ENCODE measurements around the gene TMEM186. TPM values are rescaled to one million over a fixed set of nuclear protein-coding genes. Genes with fewer than 3 reads are reported as not detected.
"Not testable (repeated sequence)": the region's sequence is repeated elsewhere in the genome, so short reads cannot be mapped to it uniquely, and the experiment has no call there.

Gene TMEM186
- total RNA-seq, 1 donor from 2014 or later, result 11.8 TPM

DNA sequence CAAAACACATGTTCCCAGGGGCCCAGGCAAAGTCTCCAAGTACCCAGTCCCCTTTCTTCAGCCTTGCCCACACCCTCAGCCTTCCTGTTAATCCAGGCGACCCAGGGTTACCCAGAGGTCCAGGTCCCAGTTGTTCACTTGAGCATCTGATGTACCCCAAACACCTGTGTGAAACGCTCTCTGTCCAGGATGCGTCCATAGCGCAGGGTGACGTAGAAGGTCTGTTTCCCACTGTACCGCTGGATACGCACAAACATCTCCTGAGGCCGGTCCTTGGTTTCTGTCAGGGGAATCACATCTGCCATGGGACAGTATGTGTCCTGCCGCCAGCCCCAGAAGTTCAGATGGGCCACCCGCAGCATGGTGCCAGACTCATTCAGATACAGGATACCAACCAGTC, 1.6 kb downstream of the TMEM186 start:
- TF ChIP-seq, protein P1, sequence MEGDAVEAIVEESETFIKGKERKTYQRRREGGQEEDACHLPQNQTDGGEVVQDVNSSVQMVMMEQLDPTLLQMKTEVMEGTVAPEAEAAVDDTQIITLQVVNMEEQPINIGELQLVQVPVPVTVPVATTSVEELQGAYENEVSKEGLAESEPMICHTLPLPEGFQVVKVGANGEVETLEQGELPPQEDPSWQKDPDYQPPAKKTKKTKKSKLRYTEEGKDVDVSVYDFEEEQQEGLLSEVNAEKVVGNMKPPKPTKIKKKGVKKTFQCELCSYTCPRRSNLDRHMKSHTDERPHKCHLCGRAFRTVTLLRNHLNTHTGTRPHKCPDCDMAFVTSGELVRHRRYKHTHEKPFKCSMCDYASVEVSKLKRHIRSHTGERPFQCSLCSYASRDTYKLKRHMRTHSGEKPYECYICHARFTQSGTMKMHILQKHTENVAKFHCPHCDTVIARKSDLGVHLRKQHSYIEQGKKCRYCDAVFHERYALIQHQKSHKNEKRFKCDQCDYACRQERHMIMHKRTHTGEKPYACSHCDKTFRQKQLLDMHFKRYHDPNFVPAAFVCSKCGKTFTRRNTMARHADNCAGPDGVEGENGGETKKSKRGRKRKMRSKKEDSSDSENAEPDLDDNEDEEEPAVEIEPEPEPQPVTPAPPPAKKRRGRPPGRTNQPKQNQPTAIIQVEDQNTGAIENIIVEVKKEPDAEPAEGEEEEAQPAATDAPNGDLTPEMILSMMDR (conservative IDR thresholded peaks at IDR 0.05), result no peak
- no peak for DNase-seq (ENCODE audit: low read depth, low spot score)
- peak overlapping the region; percentile 98 for H3K4me3 Mint-ChIP-seq
- no peaks in the 10 kb centered on the region for H3K27me3 Mint-ChIP-seq (ENCODE audit: low read depth)
- H3K27ac Mint-ChIP-seq (ENCODE audit: unreplicated experiment), result no peak overlapping the region
- H3K9me3 Mint-ChIP-seq, result no peaks in the 10 kb centered on the region
- peaks cover 44% of the 10 kb centered on the region for H3K4me1 Mint-ChIP-seq
- H3K36me3 Mint-ChIP-seq (ENCODE audit: low read depth), result no peaks in the 10 kb centered on the region

DNA sequence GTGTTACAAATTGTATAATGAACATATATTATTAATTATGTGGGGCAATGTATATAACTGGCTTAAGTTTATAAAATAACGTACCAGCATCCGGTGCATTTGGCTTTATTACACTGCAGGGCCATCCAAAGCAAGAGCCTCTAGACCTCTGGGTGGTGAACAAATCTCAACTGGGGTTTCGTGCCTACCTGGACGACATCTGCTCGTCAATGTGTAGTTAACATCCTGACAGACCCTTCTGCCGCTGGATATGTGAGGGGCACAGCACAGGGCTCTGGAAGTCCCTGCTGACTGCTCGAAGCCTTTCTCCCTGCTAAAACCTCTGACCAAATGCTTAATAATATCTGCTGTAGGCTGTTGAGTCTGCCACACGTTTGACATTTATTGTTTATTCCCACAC, 2.3 kb downstream of the TMEM186 start:
- no peak for DNase-seq (ENCODE audit: low read depth, low spot score)
- Mint-ChIP-seq H3K27ac (ENCODE audit: unreplicated experiment) (no peak overlapping the region), H3K9me3 (no peaks in the 10 kb centered on the region), H3K36me3 (ENCODE audit: low read depth) (no peaks in the 10 kb centered on the region), H3K4me3 (peak overlapping the region; percentile 58), H3K27me3 (ENCODE audit: low read depth) (no peaks in the 10 kb centered on the region), H3K4me1 (peaks cover 44% of the 10 kb centered on the region)
- TF ChIP-seq, protein P1 (conservative IDR thresholded peaks at IDR 0.05), result no peak

DNA sequence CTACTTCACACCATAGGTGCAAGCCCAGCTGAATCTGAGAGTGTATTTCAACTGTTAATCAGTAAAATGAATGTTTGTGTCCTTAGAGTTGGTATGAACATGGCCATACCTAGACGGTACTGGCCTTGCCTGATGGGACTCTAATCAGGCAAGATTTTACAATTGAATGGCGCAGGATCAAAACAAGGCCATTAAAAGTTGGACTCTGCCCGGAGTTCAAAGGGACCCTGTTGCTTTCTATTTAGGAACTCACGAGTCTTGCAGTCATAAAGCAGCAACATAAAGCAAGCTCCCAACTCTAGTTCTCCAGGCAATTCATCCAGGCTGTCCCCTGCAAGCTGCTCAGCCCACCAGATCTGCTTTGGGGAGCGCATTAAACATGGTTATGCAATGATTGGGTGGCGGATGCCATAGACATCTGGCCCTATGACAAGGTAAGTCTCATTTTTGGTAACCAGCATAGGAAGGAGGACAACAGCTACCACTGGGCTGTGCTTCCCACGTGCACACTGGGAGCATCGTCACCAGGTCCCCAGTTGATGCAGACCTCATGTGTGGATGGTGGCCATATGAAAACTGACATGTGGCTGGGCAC, 8.8 kb downstream of the TMEM186 start:
- TF ChIP-seq, protein P1 (conservative IDR thresholded peaks at IDR 0.05), result no peak
- no peak for DNase-seq (ENCODE audit: low read depth, low spot score)
- H3K4me3 Mint-ChIP-seq, result no peak overlapping the region
- peaks cover 8% of the 10 kb centered on the region for H3K4me1 Mint-ChIP-seq
- no peaks in the 10 kb centered on the region for H3K27me3 Mint-ChIP-seq (ENCODE audit: low read depth)
- no peak overlapping the region for H3K27ac Mint-ChIP-seq (ENCODE audit: unreplicated experiment)
- H3K9me3 Mint-ChIP-seq, result no peaks in the 10 kb centered on the region
- no peaks in the 10 kb centered on the region for H3K36me3 Mint-ChIP-seq (ENCODE audit: low read depth)

DNA sequence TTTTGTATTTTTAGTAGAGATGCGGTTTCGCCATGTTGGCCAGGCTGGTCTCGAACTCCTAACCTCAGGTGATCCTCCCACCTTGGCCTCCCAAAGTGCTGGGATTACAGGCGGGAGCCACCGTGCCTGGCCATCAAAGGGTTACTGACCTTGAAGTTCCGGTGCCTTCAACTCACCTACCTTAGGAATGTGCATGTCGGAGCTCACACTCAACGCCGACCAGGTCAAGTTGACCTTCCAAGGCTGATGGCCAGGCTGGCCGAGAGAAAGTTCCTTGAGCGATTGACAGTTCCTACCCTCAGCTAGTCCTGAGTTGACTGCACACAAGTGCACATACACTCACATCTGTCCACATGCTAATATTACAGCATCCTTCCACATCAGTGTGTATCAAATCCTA, 11.1 kb downstream of the TMEM186 start:
- H3K4me3 Mint-ChIP-seq; H3K27me3 Mint-ChIP-seq (ENCODE audit: low read depth); H3K9me3 Mint-ChIP-seq; H3K27ac Mint-ChIP-seq (ENCODE audit: unreplicated experiment); H3K36me3 Mint-ChIP-seq (ENCODE audit: low read depth); DNase-seq (ENCODE audit: low read depth, low spot score); H3K4me1 Mint-ChIP-seq: not testable (repeated sequence)

DNA sequence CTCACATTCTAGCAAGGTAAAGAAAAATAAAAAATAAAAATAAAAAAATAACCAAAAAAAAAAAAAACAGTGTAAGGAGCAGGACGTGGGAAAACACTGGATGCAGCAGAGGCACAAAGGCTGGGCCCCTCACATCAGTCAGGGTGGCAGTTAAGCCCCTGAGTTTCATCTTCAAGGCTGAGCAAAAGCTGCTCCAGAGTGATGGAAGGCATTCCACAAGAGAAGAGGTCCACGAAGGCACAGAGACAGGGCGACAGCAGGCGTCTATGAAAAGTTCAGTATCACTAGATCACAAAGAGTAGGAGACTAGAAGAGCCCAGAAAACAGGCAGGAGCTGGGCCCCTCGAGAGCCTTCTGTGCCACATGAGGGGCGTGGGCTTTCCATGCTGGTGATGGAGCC, 12.0 kb downstream of the TMEM186 start:
- DNase-seq (ENCODE audit: low read depth, low spot score), result no peak
- H3K9me3 Mint-ChIP-seq, result no peaks in the 10 kb centered on the region
- TF ChIP-seq, protein P1 (conservative IDR thresholded peaks at IDR 0.05), result no peak
- H3K27me3 Mint-ChIP-seq (ENCODE audit: low read depth), result no peaks in the 10 kb centered on the region
- H3K36me3 Mint-ChIP-seq (ENCODE audit: low read depth), result no peaks in the 10 kb centered on the region
- H3K27ac Mint-ChIP-seq (ENCODE audit: unreplicated experiment), result peak overlapping the region; percentile 28
- H3K4me1 Mint-ChIP-seq, result no peaks in the 10 kb centered on the region
- H3K4me3 Mint-ChIP-seq, result no peak overlapping the region

DNA sequence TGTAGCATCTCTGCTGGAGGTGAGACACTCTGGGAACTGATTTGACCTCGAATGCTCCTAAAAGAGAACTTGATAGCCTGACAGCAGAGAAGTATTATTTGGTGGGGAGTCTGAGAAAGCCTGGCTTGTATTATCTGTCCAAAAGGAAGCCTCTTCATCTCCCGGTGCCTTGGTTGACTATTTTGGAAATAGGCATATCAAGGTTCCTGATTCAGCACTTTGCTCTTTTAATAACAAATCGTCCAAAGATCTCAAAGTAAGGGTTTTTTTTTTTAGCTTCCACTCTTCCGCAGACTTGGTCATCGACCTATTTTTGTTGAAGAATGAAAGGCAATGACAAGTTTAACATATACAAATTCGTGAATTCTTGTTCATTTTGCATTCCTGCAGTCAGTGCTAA, 14.8 kb downstream of the TMEM186 start:
- Mint-ChIP-seq H3K27me3 (ENCODE audit: low read depth) (no peaks in the 10 kb centered on the region), H3K9me3 (no peaks in the 10 kb centered on the region), H3K27ac (ENCODE audit: unreplicated experiment) (no peak overlapping the region), H3K4me3 (no peak overlapping the region), H3K36me3 (ENCODE audit: low read depth) (peaks cover 2% of the 10 kb centered on the region), H3K4me1 (no peaks in the 10 kb centered on the region)
- DNase-seq (ENCODE audit: low read depth, low spot score), result no peak
- TF ChIP-seq, protein P1 (conservative IDR thresholded peaks at IDR 0.05), result no peak

Data from neural crest cell (in vitro differentiated cells).